K562 (cell line): ENCODE data around the gene STAG2. TPM values are rescaled to one million over a fixed set of nuclear protein-coding genes. Genes with fewer than 3 reads are reported as not detected.
A peak's percentile ranks its signal among the peaks of the same experiment; 100 is the strongest.

Source experiments
- COPS2 ChIP-seq: fragments of 450-650 bp; conservative IDR thresholded peaks from 2 replicates; pipeline ENCODE4 v1.6.1; 2016; ENCODE audit warnings: mild to moderate bottlenecking, moderate library complexity
- ELF2 ChIP-seq: fragments of 250-450 bp; sonication (Bioruptor Pico); IDR thresholded peaks from 2 replicates; pipeline ENCODE4 v1.5.0; 2021; ENCODE audit warnings: mild to moderate bottlenecking
- MCM2 ChIP-seq: fragments of 450-650 bp; IDR thresholded peaks from 2 replicates; pipeline ENCODE4 v1.6.1; 2017; ENCODE audit warnings: low read depth, mild to moderate bottlenecking
- MIER1 ChIP-seq: fragments of 450-650 bp; IDR thresholded peaks from 2 replicates; pipeline ENCODE4 v1.6.1; 2016; ENCODE audit warnings: antibody characterized with exemption, mild to moderate bottlenecking, low read depth
- MYC ChIP-seq, 2 experiments: fragments of 250-450 bp in 1 of 2; sonication (Bioruptor Pico) in 1 of 2; IDR thresholded peaks; 2 replicates each; pipeline versions ENCODE4 v1.5.1 to v1.6.1; 2012 to 2021; ENCODE audit warnings: low read depth in 2 of 2, borderline replicate concordance in 1 of 2, improper control_type of control experiment in 1 of 2, low read length in 1 of 2, mild to moderate bottlenecking in 1 of 2, moderate library complexity in 1 of 2
- NR1H2 ChIP-seq: sonication (generic); formaldehyde crosslinking; IDR thresholded peaks from 2 replicates; pipeline ENCODE4 v1.4.0; 2020; ENCODE audit warnings: mild to moderate bottlenecking, missing genetic modification reagents
- POLR2AphosphoS5 ChIP-seq: IDR thresholded peaks from 2 replicates; pipeline ENCODE4 v1.6.1; 2011; ENCODE audit warnings: mild to moderate bottlenecking, low read depth, low read length, moderate library complexity; ENCODE audit not compliant: control insufficient read depth, insufficient read depth
- SIRT6 ChIP-seq: IDR thresholded peaks from one replicate; pipeline ENCODE4 v1.6.1; 2012; ENCODE audit warnings: low read depth, mild to moderate bottlenecking, control low read depth, inconsistent platforms, low read length, moderate library complexity
- SMAD1 ChIP-seq: fragments of 150-350 bp; IDR thresholded peaks from 2 replicates; pipeline ENCODE4 v1.6.1; 2014; ENCODE audit warnings: low read length, low read depth; ENCODE audit not compliant: partially characterized antibody
- SMARCC2 ChIP-seq: fragments of 450-650 bp; IDR thresholded peaks from 2 replicates; pipeline ENCODE4 v1.6.1; 2017; ENCODE audit warnings: antibody characterized with exemption, moderate library complexity, mild to moderate bottlenecking, low read depth
- ZKSCAN3 ChIP-seq: fragments of 250-450 bp; sonication (Bioruptor Pico); IDR thresholded peaks from 2 replicates; pipeline ENCODE4 v1.4.0; 2020
- ZNF121 ChIP-seq: sonication (generic); formaldehyde crosslinking; conservative IDR thresholded peaks from 2 replicates; pipeline ENCODE4 v1.8.0; 2022; ENCODE audit warnings: missing genetic modification reagents
- ZNF134 ChIP-seq: fragments of 250-450 bp; sonication (Bioruptor Pico); conservative IDR thresholded peaks from 2 replicates; pipeline ENCODE4 v1.4.0; 2020
- ZNF197 ChIP-seq: fragments of 200-800 bp; sonication (Bioruptor generic); IDR thresholded peaks from 2 replicates; pipeline ENCODE4 v1.6.1; 2016; ENCODE audit warnings: low read depth, missing genetic modification characterization, missing compliant biosample characterization
- ZNF347 ChIP-seq: fragments of 450-650 bp; formaldehyde crosslinking; IDR thresholded peaks from 2 replicates; pipeline ENCODE4 v1.4.0; 2020; ENCODE audit warnings: low read depth, mild to moderate bottlenecking, moderate library complexity
- ZZZ3 ChIP-seq: fragments of 450-650 bp; IDR thresholded peaks from 2 replicates; pipeline ENCODE4 v1.6.1; 2016; ENCODE audit warnings: antibody characterized with exemption, mild to moderate bottlenecking, moderate library complexity
- polyA plus RNA-seq, 8 experiments: library from polyadenylated mRNA; depleted of rRNA in 4 of 8; stranded (reverse) in 5 of 8; unstranded in 3 of 8; fragments of >200 nt; fragmentation: Nextera tagmentation in 2 of 8; fragmentation: Illumina TruSeq in 1 of 8; extraction: Ambion mirVana in 2 of 8; extraction: Trizol in 1 of 8; gene quantifications; 2 replicates each; pipeline versions ENCODE4 v1.2.1 to v1.2.3, GENCODE V29; 2011 to 2014; ENCODE audit warnings: inconsistent platforms in 1 of 8, missing spikeins in 1 of 8
- total RNA-seq, 7 experiments: library from RNA; depleted of rRNA in 6 of 7; stranded (reverse); fragments of >200 nt in 6 of 7; fragmentation: Illumina TruSeq in 2 of 7; extraction: Trizol in 2 of 7; gene quantifications; 2 replicates each; pipeline versions ENCODE4 v1.2.1 to v1.2.3, GENCODE V29; 2011 to 2021; ENCODE audit warnings: low replicate concordance in 1 of 7
- TF ChIP-seq, protein P1 (sequence below): fragments of 250-450 bp; sonication (Bioruptor Pico); IDR thresholded peaks from 2 replicates; pipeline ENCODE4 v1.5.1; 2021; ENCODE audit warnings: mild to moderate bottlenecking
- TF ChIP-seq, protein P2 (sequence below): fragments of 450-650 bp; IDR thresholded peaks from 2 replicates; pipeline ENCODE4 v1.6.1; 2016; ENCODE audit warnings: low read depth, mild to moderate bottlenecking, moderate library complexity
- TF ChIP-seq, protein P3 (sequence below), 2 experiments: fragments of 450-650 bp; IDR thresholded peaks; 2 replicates each; pipeline ENCODE4 v1.6.1; 2016
- TF ChIP-seq, protein P4 (sequence below): conservative IDR thresholded peaks from 2 replicates; pipeline ENCODE4 v1.6.1; 2011; ENCODE audit warnings: low read depth, mild to moderate bottlenecking, low read length; ENCODE audit not compliant: control insufficient read depth
- TF ChIP-seq, protein P5 (sequence below): fragments of 250-450 bp; sonication (Bioruptor Pico); IDR thresholded peaks from 2 replicates; pipeline ENCODE4 v1.4.0; 2020; ENCODE audit warnings: mild to moderate bottlenecking, moderate library complexity, borderline replicate concordance

STAG2 gene
- total and polyA plus RNA-seq, 9 of the 15 experiments (the other 6 are each of a cell fraction or from before 2014, with no cell fraction given), result 40.3 to 133 (median 90.1) TPM

DNA sequence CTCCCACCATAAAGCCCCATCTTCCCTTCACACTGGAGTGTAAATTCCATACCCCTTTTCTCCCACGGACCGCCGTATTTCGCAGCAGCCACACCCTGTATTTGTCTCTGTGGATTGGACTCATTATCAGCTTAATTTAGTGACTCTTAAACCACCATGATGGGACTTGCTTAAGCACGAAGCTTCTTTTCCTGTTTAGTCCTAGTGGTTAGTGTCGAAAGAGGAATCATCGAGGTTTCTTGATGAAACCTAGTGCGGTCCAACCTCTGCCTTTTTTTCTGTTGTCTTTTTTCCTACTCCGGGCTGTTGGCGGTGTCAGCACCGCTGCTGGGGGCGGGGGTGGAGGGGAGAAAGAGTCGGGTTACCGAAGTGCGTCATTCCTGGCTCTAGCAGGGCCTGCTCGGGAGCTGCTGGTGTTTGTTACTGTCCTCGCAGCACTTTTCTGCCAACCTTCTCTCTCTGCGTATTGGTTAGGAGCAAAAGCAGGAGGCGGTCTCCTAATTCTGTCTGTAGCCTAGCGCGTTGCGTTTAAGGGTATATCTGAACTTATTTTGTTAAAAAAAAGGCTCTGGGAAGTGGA lies 1.4 kb downstream of the STAG2 start (continued):
- TF ChIP-seq, protein P1, sequence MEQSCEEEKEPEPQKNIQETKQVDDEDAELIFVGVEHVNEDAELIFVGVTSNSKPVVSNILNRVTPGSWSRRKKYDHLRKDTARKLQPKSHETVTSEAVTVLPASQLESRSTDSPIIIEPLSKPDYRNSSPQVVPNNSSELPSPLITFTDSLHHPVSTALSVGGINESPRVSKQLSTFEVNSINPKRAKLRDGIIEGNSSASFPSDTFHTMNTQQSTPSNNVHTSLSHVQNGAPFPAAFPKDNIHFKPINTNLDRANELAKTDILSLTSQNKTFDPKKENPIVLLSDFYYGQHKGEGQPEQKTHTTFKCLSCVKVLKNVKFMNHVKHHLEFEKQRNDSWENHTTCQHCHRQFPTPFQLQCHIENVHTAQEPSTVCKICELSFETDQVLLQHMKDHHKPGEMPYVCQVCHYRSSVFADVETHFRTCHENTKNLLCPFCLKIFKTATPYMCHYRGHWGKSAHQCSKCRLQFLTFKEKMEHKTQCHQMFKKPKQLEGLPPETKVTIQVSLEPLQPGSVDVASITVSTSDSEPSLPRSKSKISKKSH (CRISPR knock-in tag), result no peak
- no peak for TF ChIP-seq SIRT6
- TF ChIP-seq, protein P2, sequence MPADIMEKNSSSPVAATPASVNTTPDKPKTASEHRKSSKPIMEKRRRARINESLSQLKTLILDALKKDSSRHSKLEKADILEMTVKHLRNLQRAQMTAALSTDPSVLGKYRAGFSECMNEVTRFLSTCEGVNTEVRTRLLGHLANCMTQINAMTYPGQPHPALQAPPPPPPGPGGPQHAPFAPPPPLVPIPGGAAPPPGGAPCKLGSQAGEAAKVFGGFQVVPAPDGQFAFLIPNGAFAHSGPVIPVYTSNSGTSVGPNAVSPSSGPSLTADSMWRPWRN, result no peak
- no peak for TF ChIP-seq ZKSCAN3 (CRISPR knock-in tag)
- no peak for TF ChIP-seq COPS2
- TF ChIP-seq ZNF134, result no peak
- TF ChIP-seq, protein P3, sequence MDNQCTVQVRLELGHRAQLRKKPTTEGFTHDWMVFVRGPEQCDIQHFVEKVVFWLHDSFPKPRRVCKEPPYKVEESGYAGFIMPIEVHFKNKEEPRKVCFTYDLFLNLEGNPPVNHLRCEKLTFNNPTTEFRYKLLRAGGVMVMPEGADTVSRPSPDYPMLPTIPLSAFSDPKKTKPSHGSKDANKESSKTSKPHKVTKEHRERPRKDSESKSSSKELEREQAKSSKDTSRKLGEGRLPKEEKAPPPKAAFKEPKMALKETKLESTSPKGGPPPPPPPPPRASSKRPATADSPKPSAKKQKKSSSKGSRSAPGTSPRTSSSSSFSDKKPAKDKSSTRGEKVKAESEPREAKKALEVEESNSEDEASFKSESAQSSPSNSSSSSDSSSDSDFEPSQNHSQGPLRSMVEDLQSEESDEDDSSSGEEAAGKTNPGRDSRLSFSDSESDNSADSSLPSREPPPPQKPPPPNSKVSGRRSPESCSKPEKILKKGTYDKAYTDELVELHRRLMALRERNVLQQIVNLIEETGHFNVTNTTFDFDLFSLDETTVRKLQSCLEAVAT (IDR thresholded peaks at IDR 0.05), result peak; percentile 33 to 82; a peak in 3 of 4 replicates
- TF ChIP-seq ZNF121 (CRISPR knock-in tag), result no peak
- no peak for TF ChIP-seq SMARCC2
- TF ChIP-seq ZNF347, result no peak
- no peak for TF ChIP-seq MIER1
- TF ChIP-seq, protein P4, sequence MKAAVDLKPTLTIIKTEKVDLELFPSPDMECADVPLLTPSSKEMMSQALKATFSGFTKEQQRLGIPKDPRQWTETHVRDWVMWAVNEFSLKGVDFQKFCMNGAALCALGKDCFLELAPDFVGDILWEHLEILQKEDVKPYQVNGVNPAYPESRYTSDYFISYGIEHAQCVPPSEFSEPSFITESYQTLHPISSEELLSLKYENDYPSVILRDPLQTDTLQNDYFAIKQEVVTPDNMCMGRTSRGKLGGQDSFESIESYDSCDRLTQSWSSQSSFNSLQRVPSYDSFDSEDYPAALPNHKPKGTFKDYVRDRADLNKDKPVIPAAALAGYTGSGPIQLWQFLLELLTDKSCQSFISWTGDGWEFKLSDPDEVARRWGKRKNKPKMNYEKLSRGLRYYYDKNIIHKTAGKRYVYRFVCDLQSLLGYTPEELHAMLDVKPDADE, result no peak
- no peak for TF ChIP-seq MCM2
- TF ChIP-seq, protein P5, sequence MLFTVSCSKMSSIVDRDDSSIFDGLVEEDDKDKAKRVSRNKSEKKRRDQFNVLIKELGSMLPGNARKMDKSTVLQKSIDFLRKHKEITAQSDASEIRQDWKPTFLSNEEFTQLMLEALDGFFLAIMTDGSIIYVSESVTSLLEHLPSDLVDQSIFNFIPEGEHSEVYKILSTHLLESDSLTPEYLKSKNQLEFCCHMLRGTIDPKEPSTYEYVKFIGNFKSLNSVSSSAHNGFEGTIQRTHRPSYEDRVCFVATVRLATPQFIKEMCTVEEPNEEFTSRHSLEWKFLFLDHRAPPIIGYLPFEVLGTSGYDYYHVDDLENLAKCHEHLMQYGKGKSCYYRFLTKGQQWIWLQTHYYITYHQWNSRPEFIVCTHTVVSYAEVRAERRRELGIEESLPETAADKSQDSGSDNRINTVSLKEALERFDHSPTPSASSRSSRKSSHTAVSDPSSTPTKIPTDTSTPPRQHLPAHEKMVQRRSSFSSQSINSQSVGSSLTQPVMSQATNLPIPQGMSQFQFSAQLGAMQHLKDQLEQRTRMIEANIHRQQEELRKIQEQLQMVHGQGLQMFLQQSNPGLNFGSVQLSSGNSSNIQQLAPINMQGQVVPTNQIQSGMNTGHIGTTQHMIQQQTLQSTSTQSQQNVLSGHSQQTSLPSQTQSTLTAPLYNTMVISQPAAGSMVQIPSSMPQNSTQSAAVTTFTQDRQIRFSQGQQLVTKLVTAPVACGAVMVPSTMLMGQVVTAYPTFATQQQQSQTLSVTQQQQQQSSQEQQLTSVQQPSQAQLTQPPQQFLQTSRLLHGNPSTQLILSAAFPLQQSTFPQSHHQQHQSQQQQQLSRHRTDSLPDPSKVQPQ (CRISPR knock-in tag), result no peak
- TF ChIP-seq POLR2AphosphoS5, result peak; percentile 73; the same call in 1 of the 2 replicates
- no peak for TF ChIP-seq ZNF197 (CRISPR knock-in tag)
- no peak for TF ChIP-seq NR1H2 (CRISPR knock-in tag)
- peak; percentile 38; the same call in 1 of the 2 replicates for TF ChIP-seq MYC (IDR thresholded peaks at IDR 0.05; ENCODE audit: low read depth, low read length)
- TF ChIP-seq MYC (CRISPR knock-in tag; IDR thresholded peaks at IDR 0.05; ENCODE audit: borderline replicate concordance, low read depth), result no peak
- TF ChIP-seq ELF2, result no peak
- TF ChIP-seq SMAD1, result peak; percentile 61
- no peak for TF ChIP-seq ZZZ3
